Heart left ventricle (tissue), 13 donors: Measurements from ENCODE around the gene OR4F15.

Experiments
- CTCF ChIP-seq, 12 donors: fragments of 200-600 bp; sonication (generic) in 4 of 12; IDR thresholded peaks; one replicate each; pipeline versions ENCODE4 v1.5.0 to v1.8.0; 2018 to 2022; ENCODE audit warnings: antibody characterized with exemption in 12 of 12, mild to moderate bottlenecking in 5 of 12
- POLR2A ChIP-seq, 2 donors: fragments of 450-650 bp; IDR thresholded peaks; one replicate each; pipeline ENCODE4 v1.6.1; 2017; ENCODE audit warnings: antibody characterized with exemption in 2 of 2, mild to moderate bottlenecking in 2 of 2, moderate library complexity in 2 of 2
- donor health status: ischemic (EF 13 %, LVEDD 7.1; RV severe dilation, severe dysfunction).
- donor health status: DM: no; HTN: yes; CAD: no.
- donor health status: DM: no; HTN: no; CAD: no.
- donor health status: ischemic (EF 25% LVEDD 6.9; RV normal size, moderate dysfunction).
- donor health status: ischemic (EF 25% LVEDD 5.7; RV mildly dilated, moderate dysfunction).
- donor health status: ischemic (EF 35%, LVEDD 5.7; RV mildly dilated, moderate dysfunction).
- donor health status: nonischemic (EF 11% LVEDD 7.7; RV severe dilation, severe dysfunction).
- donor health status: DM: yes; HTN: yes; CAD: no.
- donor health status: PGD.
- donor health status: ischemic (EF 29% LVEDD 5.4; RV normal size, mild dysfunction).
- donor health status: nonischemic (EF 23%, LVEDD 6.1; RV moderate dilation, normal function).

GRCh38 chr15:101772921-101773320, 39.1 kb upstream of the OR4F15 start:
- TF ChIP-seq CTCF (IDR thresholded peaks at IDR 0.05) (no peak), POLR2A (IDR thresholded peaks at IDR 0.05) (no peak)
